GM19193 (cell line): ENCODE data around the gene SSH3.

Source experiments
- POLR2A ChIP-seq: IDR thresholded peaks from 4 replicates; pipeline ENCODE4 v1.6.1; 2011; ENCODE audit not compliant: insufficient read depth, insufficient read length; ENCODE audit errors: extremely low read depth

SSH3 gene

GRCh38 chr11:67265633-67266448, 37.5 kb upstream of the SSH3 start:
- peak; percentile 21 for TF ChIP-seq POLR2A

GRCh38 chr11:67266449-67267187, 36.7 kb upstream of the SSH3 start, which contains the start of gene GRK2:
TSS of gene GRK2 (plus strand) at chr11:67266473. CDS start at chr11:67266700, 227 bp downstream.
- TF ChIP-seq POLR2A = no peak

- peak; percentile 26 for TF ChIP-seq POLR2A
Measured at GRCh38 chr11:67267188-67268080, 35.9 kb upstream of the SSH3 start.

GRCh38 chr11:67268081-67268961, 35.0 kb upstream of the SSH3 start:
- TF ChIP-seq POLR2A = peak; percentile 48

- TF ChIP-seq POLR2A = no peak
Measured at GRCh38 chr11:67268962-67269268, 34.4 kb upstream of the SSH3 start.

GRCh38 chr11:67269401-67270255, 33.7 kb upstream of the SSH3 start:
- peak; percentile 22 for TF ChIP-seq POLR2A

- TF ChIP-seq POLR2A = no peak
Measured at GRCh38 chr11:67270256-67271204, 32.8 kb upstream of the SSH3 start.

- TF ChIP-seq POLR2A = no peak
Measured at GRCh38 chr11:67271205-67271540, 32.2 kb upstream of the SSH3 start.

- TF ChIP-seq POLR2A = no peak
Measured at GRCh38 chr11:67271541-67272284, 31.6 kb upstream of the SSH3 start.

- peak; percentile 12 for TF ChIP-seq POLR2A
Measured at GRCh38 chr11:67272327-67273259, 30.7 kb upstream of the SSH3 start.

GRCh38 chr11:67273260-67273990, 29.9 kb upstream of the SSH3 start:
- TF ChIP-seq POLR2A = no peak
